Measurements from ENCODE around the gene MCTP1. TPM values are rescaled to one million over a fixed set of nuclear protein-coding genes. Genes with fewer than 3 reads are reported as not detected.
"Not testable (repeated sequence)": the region's sequence is repeated elsewhere in the genome, so short reads cannot be mapped to it uniquely, and the experiment has no call there.

The MCTP1 gene
- total and polyA plus RNA-seq, 2 experiments from 2014 or later, result 0.23 TPM; not detected in 1

GRCh38 chr5:94841598-94842322 lies 443.1 kb downstream of the MCTP1 start:
- H3K36me3 ChIP-seq (ENCODE audit: low read depth), result no peaks in the 10 kb centered on the region
- TF ChIP-seq EZH2phosphoT487 (IDR thresholded peaks at IDR 0.05; ENCODE audit: insufficient read depth, low read depth) (no peak), EZH2 (IDR thresholded peaks at IDR 0.05; ENCODE audit: insufficient read depth, poor library complexity, severe bottlenecking) (no peak)
- 19 to 20% methylated on average over 4 of the region's 4 CpGs for WGBS, 2 experiments (ENCODE audit: low coverage in 1 of 2, low lambda C conversion rate in 2 of 2, missing lambda C conversion rate in 2 of 2)

GRCh38 chr5:94833851-94834250 lies 451.0 kb downstream of the MCTP1 start:
- H3K9me3 ChIP-seq (ENCODE audit: low read depth), result no peaks in the 10 kb centered on the region
- H3K4me2 ChIP-seq (ENCODE audit: unreplicated experiment), result no peak overlapping the region
- no peaks in the 10 kb centered on the region for H3F3A ChIP-seq (ENCODE audit: insufficient read depth)
- no peak overlapping the region for H3K9ac ChIP-seq
- H3K9me2 ChIP-seq (ENCODE audit: insufficient read depth), result no peaks in the 10 kb centered on the region
- no peaks in the 10 kb centered on the region for H3K36me3 ChIP-seq (ENCODE audit: low read depth)
- no peaks in the 10 kb centered on the region for H4K20me1 ChIP-seq (ENCODE audit: insufficient read depth)
- in situ Hi-C loops (cut with MboI), result no loop called here
- no peak for DNase-seq
- no peak overlapping the region for H3K27ac ChIP-seq
- 8 to 11% methylated on average over 2 of the region's 2 CpGs for WGBS, 2 experiments (ENCODE audit: low coverage in 1 of 2, low lambda C conversion rate in 2 of 2, missing lambda C conversion rate in 2 of 2)
- H3K79me2 ChIP-seq (ENCODE audit: insufficient read depth), result no peaks in the 10 kb centered on the region
- H3K4me1 ChIP-seq (ENCODE audit: insufficient read depth), result no peaks in the 10 kb centered on the region
- no peak for TF ChIP-seq EZH2 (IDR thresholded peaks at IDR 0.05; ENCODE audit: insufficient read depth, poor library complexity, severe bottlenecking)
- no peak for TF ChIP-seq EZH2phosphoT487 (IDR thresholded peaks at IDR 0.05; ENCODE audit: insufficient read depth, low read depth)
- H2AFZ ChIP-seq, result no peak overlapping the region
- H3K4me3 ChIP-seq, result no peak overlapping the region
- peaks cover 30% of the 10 kb centered on the region for H3K27me3 ChIP-seq (replicated peaks; ENCODE audit: insufficient read depth)

More at GRCh38 chr5:94841598-94842322, 443.1 kb downstream of the MCTP1 start:
- H3K9me3 ChIP-seq (ENCODE audit: low read depth), result no peaks in the 10 kb centered on the region
- no peaks in the 10 kb centered on the region for H3F3A ChIP-seq (ENCODE audit: insufficient read depth)
- no peaks in the 10 kb centered on the region for H3K79me2 ChIP-seq (ENCODE audit: insufficient read depth)
- no peak overlapping the region for H3K4me2 ChIP-seq (ENCODE audit: unreplicated experiment)
- DNase-seq, result no peak
- H3K27ac ChIP-seq, result no peak overlapping the region
- H2AFZ ChIP-seq, result no peak overlapping the region
- H3K9ac ChIP-seq, result no peak overlapping the region
- no peak overlapping the region for H3K4me3 ChIP-seq
- H3K4me1 ChIP-seq (ENCODE audit: insufficient read depth), result no peaks in the 10 kb centered on the region
- H3K27me3 ChIP-seq (replicated peaks; ENCODE audit: insufficient read depth), result peaks cover 37% of the 10 kb centered on the region
- no peaks in the 10 kb centered on the region for H3K9me2 ChIP-seq (ENCODE audit: insufficient read depth)
- in situ Hi-C loops (cut with MboI), result no loop called here
- no peaks in the 10 kb centered on the region for H4K20me1 ChIP-seq (ENCODE audit: insufficient read depth)

DNA sequence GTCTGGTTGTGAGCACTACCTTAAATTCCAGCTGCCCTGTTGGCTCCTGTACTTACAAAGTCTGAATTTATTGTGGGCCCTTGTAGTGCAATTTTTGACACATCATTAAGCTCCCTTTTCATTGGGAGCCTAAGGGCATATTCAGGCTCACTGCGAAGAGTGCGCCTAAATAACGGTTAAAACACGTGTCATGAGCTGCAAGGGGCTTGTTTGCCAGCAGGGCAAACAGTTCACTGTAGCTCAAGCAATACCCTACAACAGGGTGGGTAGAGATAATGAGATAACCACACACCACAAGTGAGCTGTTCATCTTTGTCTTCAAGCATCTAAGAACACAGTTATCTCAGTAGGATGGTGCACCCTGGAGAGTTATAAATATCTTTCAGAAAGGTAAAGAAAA lies 452.2 kb downstream of the MCTP1 start:
- Histone ChIP-seq H3K9me3 (ENCODE audit: low read depth) (no peaks in the 10 kb centered on the region), H3K27me3 (replicated peaks; ENCODE audit: insufficient read depth) (peaks cover 25% of the 10 kb centered on the region), H3F3A (ENCODE audit: insufficient read depth) (no peaks in the 10 kb centered on the region), H3K9ac (no peak overlapping the region), H3K4me1 (ENCODE audit: insufficient read depth) (no peaks in the 10 kb centered on the region), H3K27ac (no peak overlapping the region), H3K9me2 (ENCODE audit: insufficient read depth) (no peaks in the 10 kb centered on the region), H3K36me3 (ENCODE audit: low read depth) (no peaks in the 10 kb centered on the region), H2AFZ (no peak overlapping the region), H4K20me1 (ENCODE audit: insufficient read depth) (no peaks in the 10 kb centered on the region), H3K4me2 (ENCODE audit: unreplicated experiment) (no peak overlapping the region), H3K4me3 (no peak overlapping the region), H3K79me2 (ENCODE audit: insufficient read depth) (no peaks in the 10 kb centered on the region)
- no peak for DNase-seq
- WGBS, 2 experiments (ENCODE audit: low coverage in 1 of 2, low lambda C conversion rate in 2 of 2, missing lambda C conversion rate in 2 of 2), result 44 to 65% methylated on average over 4 of the region's 4 CpGs
- in situ Hi-C loops (cut with MboI), result no loop called here
- TF ChIP-seq EZH2 (IDR thresholded peaks at IDR 0.05; ENCODE audit: insufficient read depth, poor library complexity, severe bottlenecking), result no peak
- no peak for TF ChIP-seq EZH2phosphoT487 (IDR thresholded peaks at IDR 0.05; ENCODE audit: insufficient read depth, low read depth)

DNA sequence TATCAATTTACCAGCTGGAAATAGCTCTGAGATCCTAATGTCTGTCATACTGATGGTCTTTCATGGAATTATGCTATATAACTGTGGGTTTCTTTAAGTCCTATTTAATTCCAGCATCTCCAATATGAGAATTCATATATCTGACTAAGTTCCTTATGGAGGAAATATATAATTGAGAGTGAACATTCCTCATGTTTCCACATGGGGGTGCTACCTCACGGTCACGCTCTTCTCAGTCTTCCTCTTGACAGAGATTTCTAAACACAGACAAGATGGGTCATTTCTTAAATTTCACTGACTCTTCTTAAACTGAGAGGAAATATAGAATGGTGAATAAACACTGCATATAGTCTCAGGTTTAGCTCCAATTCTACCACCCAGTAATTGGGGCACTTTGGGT lies 454.4 kb downstream of the MCTP1 start:
- H3K36me3 ChIP-seq (ENCODE audit: low read depth), result no peaks in the 10 kb centered on the region
- in situ Hi-C loops (cut with MboI), result no loop called here
- H3K9ac ChIP-seq, result no peak overlapping the region
- peaks cover 43% of the 10 kb centered on the region for H3K27me3 ChIP-seq (replicated peaks; ENCODE audit: insufficient read depth)
- TF ChIP-seq EZH2 (IDR thresholded peaks at IDR 0.05; ENCODE audit: insufficient read depth, poor library complexity, severe bottlenecking), result no peak
- TF ChIP-seq EZH2phosphoT487 (IDR thresholded peaks at IDR 0.05; ENCODE audit: insufficient read depth, low read depth), result no peak
- H4K20me1 ChIP-seq (ENCODE audit: insufficient read depth), result no peaks in the 10 kb centered on the region
- H3K9me2 ChIP-seq (ENCODE audit: insufficient read depth), result no peaks in the 10 kb centered on the region
- H3K27ac ChIP-seq, result no peak overlapping the region
- H2AFZ ChIP-seq, result no peak overlapping the region
- no peak overlapping the region for H3K4me2 ChIP-seq (ENCODE audit: unreplicated experiment)
- no peaks in the 10 kb centered on the region for H3K79me2 ChIP-seq (ENCODE audit: insufficient read depth)
- H3K4me3 ChIP-seq, result no peak overlapping the region
- H3F3A ChIP-seq (ENCODE audit: insufficient read depth), result no peaks in the 10 kb centered on the region
- 8 to 10% methylated on average over 2 of the region's 2 CpGs for WGBS, 2 experiments (ENCODE audit: low coverage in 1 of 2, low lambda C conversion rate in 2 of 2, missing lambda C conversion rate in 2 of 2)
- H3K4me1 ChIP-seq (ENCODE audit: insufficient read depth), result no peaks in the 10 kb centered on the region
- peak; percentile 23 for DNase-seq
- no peaks in the 10 kb centered on the region for H3K9me3 ChIP-seq (ENCODE audit: low read depth)

DNA sequence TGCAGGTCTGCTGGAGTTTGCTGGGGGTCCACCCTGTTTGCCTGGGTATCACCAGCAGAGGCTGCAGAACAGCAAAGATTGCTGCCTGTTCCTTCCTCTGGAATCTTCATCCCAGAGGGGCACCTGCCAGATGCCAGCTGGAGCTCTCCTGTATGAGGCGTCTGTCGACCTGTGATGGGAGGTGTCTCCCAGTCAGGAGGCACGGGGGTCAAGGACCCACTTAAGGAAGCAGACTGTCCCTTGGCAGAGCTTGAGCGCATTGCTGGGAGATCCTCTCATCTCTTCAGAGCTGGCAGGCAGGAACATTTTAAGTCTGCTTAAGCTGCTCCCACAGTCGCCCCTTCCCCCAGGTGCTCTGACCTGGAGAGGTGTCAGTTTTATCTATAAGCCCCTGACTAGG lies 456.7 kb downstream of the MCTP1 start:
- H3K9ac ChIP-seq; H2AFZ ChIP-seq; H4K20me1 ChIP-seq (ENCODE audit: insufficient read depth); in situ Hi-C loops (cut with MboI); H3K79me2 ChIP-seq (ENCODE audit: insufficient read depth); H3K9me3 ChIP-seq (ENCODE audit: low read depth); H3K4me1 ChIP-seq (ENCODE audit: insufficient read depth); H3K4me3 ChIP-seq; H3F3A ChIP-seq (ENCODE audit: insufficient read depth); H3K27ac ChIP-seq; H3K9me2 ChIP-seq (ENCODE audit: insufficient read depth); H3K4me2 ChIP-seq (ENCODE audit: unreplicated experiment); DNase-seq; H3K36me3 ChIP-seq (ENCODE audit: low read depth): not testable (repeated sequence)
- WGBS, 2 experiments (ENCODE audit: low coverage in 1 of 2, low lambda C conversion rate in 2 of 2, missing lambda C conversion rate in 2 of 2), result 43 to 46% methylated on average over 5 of the region's 5 CpGs
- peaks cover 44% of the 10 kb centered on the region for H3K27me3 ChIP-seq (replicated peaks; ENCODE audit: insufficient read depth)

All from GM23248 (cell line).